ENCODE results near the gene ZNHIT2.

Gene ZNHIT2

GRCh38 chr11:65130631-65131416 is 13.3 kb upstream of the ZNHIT2 start:
- H3K4me2 ChIP-seq (ENCODE audit: low read length): peak overlapping the region; percentile 99

GRCh38 chr11:65129649-65130441 is 12.3 kb upstream of the ZNHIT2 start:
- Histone ChIP-seq H4K20me1 (ENCODE audit: control insufficient read depth, insufficient read depth, low read depth, low read length) (peaks cover 23% of the 10 kb centered on the region; the same call in 1 of the 2 replicates), H3K4me1 (ENCODE audit: control insufficient read depth, low read length) (peaks cover 41% of the 10 kb centered on the region), H3K9me3 (ENCODE audit: control insufficient read depth, insufficient read depth, low read length) (no peaks in the 10 kb centered on the region), H3K27ac (ENCODE audit: low read depth, low read length) (peak overlapping the region; percentile 100), H3K36me3 (ENCODE audit: control insufficient read depth, low read length) (peaks cover 92% of the 10 kb centered on the region), H3K4me2 (ENCODE audit: low read length) (peak overlapping the region; percentile 99), H3K9me2 (replicated peaks; ENCODE audit: control insufficient read depth, low read length) (no peaks in the 10 kb centered on the region), H3K27me3 (ENCODE audit: control insufficient read depth, low read length) (no peaks in the 10 kb centered on the region), H3F3A (ENCODE audit: control insufficient read depth, insufficient read depth) (peaks cover 73% of the 10 kb centered on the region), H3K79me2 (ENCODE audit: control insufficient read depth, low read length) (peaks cover 53% of the 10 kb centered on the region), H3K4me3 (ENCODE audit: low read length) (peak overlapping the region; percentile 10; the same call in 1 of the 2 replicates)
- TF ChIP-seq EZH2phosphoT487 (IDR thresholded peaks at IDR 0.05; ENCODE audit: borderline replicate concordance, low read length): no peak
- no peak for TF ChIP-seq CTCF (IDR thresholded peaks at IDR 0.05; ENCODE audit: low read depth, low read length, poor library complexity, severe bottlenecking)

More at GRCh38 chr11:65130631-65131416, 13.3 kb upstream of the ZNHIT2 start:
- H3K9me3 ChIP-seq (ENCODE audit: control insufficient read depth, insufficient read depth, low read length): no peaks in the 10 kb centered on the region
- peak overlapping the region; percentile 100 for H3K27ac ChIP-seq (ENCODE audit: low read depth, low read length)
- peaks cover 23% of the 10 kb centered on the region; the same call in 1 of the 2 replicates for H4K20me1 ChIP-seq (ENCODE audit: control insufficient read depth, insufficient read depth, low read depth, low read length)
- TF ChIP-seq CTCF (IDR thresholded peaks at IDR 0.05; ENCODE audit: low read depth, low read length, poor library complexity, severe bottlenecking) (no peak), EZH2phosphoT487 (IDR thresholded peaks at IDR 0.05; ENCODE audit: borderline replicate concordance, low read length) (no peak)
- H3K27me3 ChIP-seq (ENCODE audit: control insufficient read depth, low read length): no peaks in the 10 kb centered on the region
- peaks cover 46% of the 10 kb centered on the region for H3K4me1 ChIP-seq (ENCODE audit: control insufficient read depth, low read length)
- H3K4me3 ChIP-seq (ENCODE audit: low read length): peak overlapping the region; percentile 99
- peaks cover 54% of the 10 kb centered on the region for H3K79me2 ChIP-seq (ENCODE audit: control insufficient read depth, low read length)
- H3K36me3 ChIP-seq (ENCODE audit: control insufficient read depth, low read length): peaks cover 83% of the 10 kb centered on the region
- H3K9me2 ChIP-seq (replicated peaks; ENCODE audit: control insufficient read depth, low read length): no peaks in the 10 kb centered on the region
- peaks cover 68% of the 10 kb centered on the region for H3F3A ChIP-seq (ENCODE audit: control insufficient read depth, insufficient read depth)

GRCh38 chr11:65128182-65129145 is 11.0 kb upstream of the ZNHIT2 start:
- peaks cover 49% of the 10 kb centered on the region for H3K4me1 ChIP-seq (ENCODE audit: control insufficient read depth, low read length)
- H3K4me2 ChIP-seq (ENCODE audit: low read length): peak overlapping the region; percentile 5; the same call in 1 of the 2 replicates

More at GRCh38 chr11:65128182-65129145, 11.0 kb upstream of the ZNHIT2 start:
- H3F3A ChIP-seq (ENCODE audit: control insufficient read depth, insufficient read depth): peaks cover 75% of the 10 kb centered on the region
- peak overlapping the region; percentile 100 for H3K27ac ChIP-seq (ENCODE audit: low read depth, low read length)
- H3K27me3 ChIP-seq (ENCODE audit: control insufficient read depth, low read length): no peaks in the 10 kb centered on the region
- TF ChIP-seq CTCF (IDR thresholded peaks at IDR 0.05; ENCODE audit: low read depth, low read length, poor library complexity, severe bottlenecking) (no peak), EZH2phosphoT487 (IDR thresholded peaks at IDR 0.05; ENCODE audit: borderline replicate concordance, low read length) (no peak)
- peaks cover 96% of the 10 kb centered on the region for H3K36me3 ChIP-seq (ENCODE audit: control insufficient read depth, low read length)
- H3K79me2 ChIP-seq (ENCODE audit: control insufficient read depth, low read length): peaks cover 56% of the 10 kb centered on the region
- no peaks in the 10 kb centered on the region for H3K9me3 ChIP-seq (ENCODE audit: control insufficient read depth, insufficient read depth, low read length)
- H3K9me2 ChIP-seq (replicated peaks; ENCODE audit: control insufficient read depth, low read length): no peaks in the 10 kb centered on the region
- H3K4me3 ChIP-seq (ENCODE audit: low read length): no peak overlapping the region
- peaks cover 23% of the 10 kb centered on the region; the same call in 1 of the 2 replicates for H4K20me1 ChIP-seq (ENCODE audit: control insufficient read depth, insufficient read depth, low read depth, low read length)
